ENCODE measurements around the gene NGRN.
A peak's percentile ranks its signal among the peaks of the same experiment; 100 is the strongest.
"Not testable (repeated sequence)": the region's sequence is repeated elsewhere in the genome, so short reads cannot be mapped to it uniquely, and the experiment has no call there.

The NGRN gene

DNA sequence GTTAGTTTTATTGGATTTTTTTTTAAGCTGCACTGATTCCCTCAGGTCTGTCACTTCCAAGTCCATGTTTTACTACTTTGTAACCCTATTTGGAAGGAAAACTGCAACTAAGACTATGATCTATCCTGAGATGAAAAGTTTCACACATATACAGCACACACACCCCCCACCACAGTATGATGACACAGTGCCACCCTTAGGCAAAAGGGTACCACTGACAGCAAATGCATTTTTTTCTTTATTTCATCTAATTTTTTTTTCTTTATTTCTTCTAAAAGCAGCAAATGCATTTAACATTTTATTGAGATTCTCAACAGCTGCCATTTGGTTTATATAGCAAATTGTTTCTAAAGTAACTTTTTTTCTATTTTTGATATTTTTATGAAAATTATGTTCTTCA is 21.2 kb downstream of the NGRN start:
- in situ Hi-C loops (cut with MboI; ENCODE audit: low pct_unique_long_range_greater_than_20kb, low sequenced_read_pairs, unreplicated experiment) = no loop called here
- peak; percentile 41 for DNase-seq (ENCODE audit: low spot score)
- TF ChIP-seq, protein P1, sequence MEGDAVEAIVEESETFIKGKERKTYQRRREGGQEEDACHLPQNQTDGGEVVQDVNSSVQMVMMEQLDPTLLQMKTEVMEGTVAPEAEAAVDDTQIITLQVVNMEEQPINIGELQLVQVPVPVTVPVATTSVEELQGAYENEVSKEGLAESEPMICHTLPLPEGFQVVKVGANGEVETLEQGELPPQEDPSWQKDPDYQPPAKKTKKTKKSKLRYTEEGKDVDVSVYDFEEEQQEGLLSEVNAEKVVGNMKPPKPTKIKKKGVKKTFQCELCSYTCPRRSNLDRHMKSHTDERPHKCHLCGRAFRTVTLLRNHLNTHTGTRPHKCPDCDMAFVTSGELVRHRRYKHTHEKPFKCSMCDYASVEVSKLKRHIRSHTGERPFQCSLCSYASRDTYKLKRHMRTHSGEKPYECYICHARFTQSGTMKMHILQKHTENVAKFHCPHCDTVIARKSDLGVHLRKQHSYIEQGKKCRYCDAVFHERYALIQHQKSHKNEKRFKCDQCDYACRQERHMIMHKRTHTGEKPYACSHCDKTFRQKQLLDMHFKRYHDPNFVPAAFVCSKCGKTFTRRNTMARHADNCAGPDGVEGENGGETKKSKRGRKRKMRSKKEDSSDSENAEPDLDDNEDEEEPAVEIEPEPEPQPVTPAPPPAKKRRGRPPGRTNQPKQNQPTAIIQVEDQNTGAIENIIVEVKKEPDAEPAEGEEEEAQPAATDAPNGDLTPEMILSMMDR (IDR thresholded peaks at IDR 0.05; ENCODE audit: extremely low read depth, insufficient read depth, missing control alignments) = peak; percentile 69

DNA sequence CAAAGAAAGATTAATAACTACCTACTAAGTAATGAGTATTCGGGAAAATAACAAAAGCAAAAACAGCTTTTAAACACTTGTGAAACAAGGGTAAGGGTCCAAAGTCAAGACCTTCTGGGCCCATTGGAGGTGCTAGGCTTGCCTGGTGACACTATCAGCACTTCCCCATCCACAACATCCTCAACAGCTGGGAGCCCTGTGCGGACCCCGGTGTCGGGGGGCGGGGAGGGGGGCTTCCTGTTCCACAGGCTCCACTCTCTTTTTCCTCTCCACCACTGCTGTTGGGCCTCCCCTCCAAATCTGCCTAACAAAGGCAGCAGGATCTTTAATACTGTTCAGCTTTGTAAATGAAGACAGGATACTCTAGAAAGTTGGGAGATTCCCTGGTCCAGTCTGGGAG is 21.6 kb downstream of the NGRN start:
- DNase-seq (ENCODE audit: low spot score) = no peak
- TF ChIP-seq, protein P1 (IDR thresholded peaks at IDR 0.05; ENCODE audit: extremely low read depth, insufficient read depth, missing control alignments) = no peak
- in situ Hi-C loops (cut with MboI; ENCODE audit: low pct_unique_long_range_greater_than_20kb, low sequenced_read_pairs, unreplicated experiment) = no loop called here

DNA sequence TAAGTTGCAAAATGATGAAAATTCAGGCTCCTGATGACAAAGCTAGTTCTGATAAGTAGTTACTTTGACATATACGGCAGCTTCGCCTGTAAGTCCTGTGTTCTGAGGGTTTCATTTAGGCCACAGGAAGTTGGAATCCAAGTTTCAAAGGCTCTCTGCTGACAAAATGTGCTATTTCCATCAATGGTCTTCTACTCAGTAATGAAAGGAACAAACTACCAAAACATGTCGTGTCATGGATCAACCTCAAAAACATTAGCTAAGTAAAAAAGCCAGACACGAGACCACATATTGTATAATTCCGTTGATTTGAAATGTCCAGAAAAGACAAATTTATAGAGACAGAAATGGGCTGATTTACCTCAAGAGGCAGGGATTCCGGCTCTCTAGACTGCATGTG is 22.5 kb downstream of the NGRN start:
- in situ Hi-C loops (cut with MboI; ENCODE audit: low pct_unique_long_range_greater_than_20kb, low sequenced_read_pairs, unreplicated experiment) = no loop called here
- DNase-seq (ENCODE audit: low spot score) = no peak
- TF ChIP-seq, protein P1 (IDR thresholded peaks at IDR 0.05; ENCODE audit: extremely low read depth, insufficient read depth, missing control alignments) = no peak

DNA sequence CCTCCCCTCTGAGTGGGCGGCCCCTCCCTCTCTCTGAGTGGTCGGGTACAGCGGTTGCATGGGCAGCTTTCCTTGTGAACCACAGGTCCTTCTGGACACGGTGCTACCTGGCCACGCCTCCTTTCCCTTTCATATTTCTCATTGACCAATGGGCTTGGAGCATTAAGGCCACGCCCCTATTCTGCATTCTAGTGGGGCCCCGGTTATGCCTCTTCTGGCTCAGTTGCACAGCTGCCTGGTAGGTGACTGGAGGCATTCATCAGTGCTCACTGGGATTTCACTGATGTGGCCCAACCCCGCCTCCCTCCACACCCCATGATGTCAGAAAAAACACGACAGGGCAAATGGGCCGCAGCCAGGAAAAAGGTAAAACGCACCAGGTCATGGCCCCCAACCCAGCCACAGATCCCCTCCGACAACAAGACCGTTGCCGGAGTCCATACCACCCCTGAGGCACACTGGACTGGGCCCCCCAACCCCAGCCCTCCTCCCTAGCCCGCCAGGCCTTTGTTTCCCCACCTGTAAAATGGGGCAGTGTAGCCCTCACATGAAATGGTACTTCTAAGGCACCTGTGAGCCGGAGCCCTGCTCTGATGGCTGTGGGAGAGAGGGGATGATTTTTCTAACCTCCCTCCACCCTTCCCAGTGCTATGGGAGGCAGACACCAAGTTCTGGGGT is 26.3 kb downstream of the NGRN start:
- DNase-seq (ENCODE audit: low spot score) = peak; percentile 38
- in situ Hi-C loops (cut with MboI; ENCODE audit: low pct_unique_long_range_greater_than_20kb, low sequenced_read_pairs, unreplicated experiment) = no loop called here
- TF ChIP-seq, protein P1 (IDR thresholded peaks at IDR 0.05; ENCODE audit: extremely low read depth, insufficient read depth, missing control alignments) = no peak

DNA sequence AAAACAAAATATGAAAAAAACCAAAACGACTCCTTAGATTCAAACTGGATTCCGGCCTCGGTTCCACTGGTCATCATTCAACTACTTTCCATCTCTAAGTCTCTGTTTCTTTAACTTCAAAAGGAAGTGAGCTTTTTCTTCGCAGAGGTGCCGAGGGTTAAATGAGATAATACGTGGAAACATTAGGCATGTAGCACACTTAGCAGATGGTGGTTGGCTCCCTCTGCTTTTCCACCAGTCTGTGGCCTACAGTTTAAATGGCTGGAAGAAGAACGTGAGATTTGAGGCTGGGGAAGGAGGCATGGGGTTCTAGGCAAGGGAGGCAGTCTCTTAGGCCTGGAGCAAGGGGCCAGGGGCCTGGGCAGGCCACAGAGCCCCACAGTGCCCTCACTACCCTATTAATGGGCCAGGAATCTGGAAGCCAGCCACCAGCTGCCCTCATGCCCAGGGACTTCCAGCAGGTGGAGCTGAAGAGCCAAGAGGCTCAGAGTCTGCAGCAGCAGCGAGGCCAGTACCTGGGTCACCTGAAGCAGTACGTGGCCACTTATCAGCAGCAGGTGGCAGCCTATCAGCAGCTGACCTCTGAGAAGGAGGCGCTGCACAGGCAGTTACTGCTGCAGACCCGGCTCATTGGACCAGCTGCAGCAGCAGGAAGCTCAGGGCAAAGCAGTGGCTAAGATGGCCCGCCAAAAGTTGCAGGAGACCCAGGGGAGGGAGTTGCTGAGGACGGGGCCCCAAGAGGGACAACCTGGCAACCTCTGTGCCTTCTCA is 27.8 kb downstream of the NGRN start:
- TF ChIP-seq, protein P1 (IDR thresholded peaks at IDR 0.05; ENCODE audit: extremely low read depth, insufficient read depth, missing control alignments) = peak; percentile 92
- in situ Hi-C loops (cut with MboI; ENCODE audit: low pct_unique_long_range_greater_than_20kb, low sequenced_read_pairs, unreplicated experiment) = not testable (repeated sequence)
- peak; percentile 50 for DNase-seq (ENCODE audit: low spot score)

DNA sequence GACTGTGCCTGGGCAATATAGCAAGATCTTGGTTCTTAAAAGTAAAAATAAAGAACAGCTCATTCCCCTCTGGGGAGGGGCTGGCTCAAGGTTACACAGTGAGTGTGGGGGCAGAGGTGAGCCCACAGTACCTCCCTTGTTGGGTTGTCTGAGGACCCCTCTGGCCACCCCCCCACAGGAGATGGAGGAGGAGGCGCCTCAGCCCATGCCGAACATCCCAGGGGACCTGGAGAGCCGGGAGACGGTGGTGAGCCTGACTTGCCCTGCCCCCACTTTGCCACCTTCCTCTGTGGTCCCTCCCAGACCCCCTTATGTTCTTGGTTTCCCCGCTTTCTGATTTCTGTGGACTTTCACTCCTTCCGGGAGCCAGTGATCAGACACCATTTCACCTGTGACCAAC is 28.7 kb downstream of the NGRN start:
- DNase-seq (ENCODE audit: low spot score) = no peak
- TF ChIP-seq, protein P1 (IDR thresholded peaks at IDR 0.05; ENCODE audit: extremely low read depth, insufficient read depth, missing control alignments) = no peak
- in situ Hi-C loops (cut with MboI; ENCODE audit: low pct_unique_long_range_greater_than_20kb, low sequenced_read_pairs, unreplicated experiment) = no loop called here

Measured in GM13977 (cell line).